Tibial nerve (tissue), 4 donors: ENCODE measurements around the gene RRAGD. TPM values are rescaled to one million over a fixed set of nuclear protein-coding genes. Genes with fewer than 3 reads are reported as not detected.

Source experiments
- DNase-seq, 2 donors: peaks; one replicate each; pipeline ENCODE4 v3.0.0-alpha.2; 2019; ENCODE audit warnings: low spot score in 2 of 2
- H3K27ac ChIP-seq, 4 donors: fragments of 200-600 bp; sonication (generic) in 3 of 4; one replicate each; pipeline ENCODE4 v1.5.1; 2017 to 2019; ENCODE audit warnings: mild to moderate bottlenecking in 1 of 4
- H3K27me3 ChIP-seq, 2 donors: fragments of 200-600 bp; sonication (generic) in 1 of 2; one replicate each; pipeline versions ENCODE4 v1.5.1 to v1.6.0; 2017 to 2019
- H3K36me3 ChIP-seq, 3 donors: fragments of 200-600 bp; sonication (generic); one replicate each; pipeline ENCODE4 v1.5.1; 2018 to 2019
- H3K4me1 ChIP-seq, 4 donors: fragments of 200-600 bp; sonication (generic) in 3 of 4; one replicate each; pipeline ENCODE4 v1.5.1; 2017 to 2019
- H3K4me3 ChIP-seq, 4 donors: fragments of 200-600 bp; sonication (generic) in 3 of 4; one replicate each; pipeline ENCODE4 v1.5.1; 2017 to 2019; ENCODE audit warnings: mild to moderate bottlenecking in 1 of 4, moderate library complexity in 1 of 4
- H3K9me3 ChIP-seq, 4 donors: fragments of 200-600 bp; sonication (generic) in 3 of 4; one replicate each; pipeline ENCODE4 v1.5.1; 2017 to 2019
- CTCF ChIP-seq, 5 experiments: fragments of 200-600 bp in 3 of 5; fragments of 450-650 bp in 2 of 5; sonication (generic) in 3 of 5; IDR thresholded peaks; one replicate each; pipeline ENCODE4 v1.5.1; 2016 to 2019; ENCODE audit warnings: antibody characterized with exemption in 5 of 5, mild to moderate bottlenecking in 3 of 5, moderate library complexity in 2 of 5
- EP300 ChIP-seq, 2 donors: sonication (generic); formaldehyde crosslinking; IDR thresholded peaks; one replicate each; pipeline ENCODE4 v1.6.1; 2017; ENCODE audit warnings: antibody characterized with exemption in 2 of 2, mild to moderate bottlenecking in 1 of 2
- POLR2A ChIP-seq, 2 donors: fragments of 450-650 bp; IDR thresholded peaks; one replicate each; pipeline ENCODE4 v1.6.1; 2017; ENCODE audit warnings: antibody characterized with exemption in 2 of 2, mild to moderate bottlenecking in 2 of 2, moderate library complexity in 2 of 2
- WGBS, 2 donors: methylation state at CpG; one replicate each; pipeline ENCODE4 v1.1.5; 2018; 5-methylcytosine and 5-hydroxymethylcytosine counted together
- total RNA-seq, 4 donors: library from RNA; depleted of rRNA; stranded (reverse); fragments of >200 nt; gene quantifications; one replicate each; pipeline ENCODE4 v1.1.0, GENCODE V29; 2016

The RRAGD gene
- total RNA-seq, 4 donors from 2014 or later, result 10.9 to 21.3 (median 15.2) TPM

- H3K27me3 ChIP-seq, result no peaks in the 10 kb centered on the region
- TF ChIP-seq POLR2A (IDR thresholded peaks at IDR 0.05) (no peak), CTCF (IDR thresholded peaks at IDR 0.05) (no peak), EP300 (IDR thresholded peaks at IDR 0.05) (no peak)
These were observed 19.2 kb downstream of the RRAGD start for GRCh38 chr6:89392823-89393222.

GRCh38 chr6:89388846-89389245 is 23.2 kb downstream of the RRAGD start:
- TF ChIP-seq POLR2A (IDR thresholded peaks at IDR 0.05) (no peak), EP300 (IDR thresholded peaks at IDR 0.05) (no peak), CTCF (IDR thresholded peaks at IDR 0.05) (no peak)
- Histone ChIP-seq H3K36me3 (no peaks in the 10 kb centered on the region), H3K27ac (no peak overlapping the region), H3K27me3 (no peaks in the 10 kb centered on the region), H3K9me3 (peaks cover 0 to 10% (median 0%) of the 10 kb centered on the region in 4 donors), H3K4me1 (no peaks in the 10 kb centered on the region), H3K4me3 (no peak overlapping the region)
- DNase-seq, result no peak
- WGBS, 2 donors, result 90 to 96% methylated on average over 6 of the region's 6 CpGs

More at GRCh38 chr6:89392823-89393222, 19.2 kb downstream of the RRAGD start:
- no peak for DNase-seq
- H3K4me3 ChIP-seq, result no peak overlapping the region
- no peaks in the 10 kb centered on the region for H3K4me1 ChIP-seq
- H3K9me3 ChIP-seq, result peaks cover 0 to 12% (median 0%) of the 10 kb centered on the region in 4 donors
- no peaks in the 10 kb centered on the region for H3K36me3 ChIP-seq
- H3K27ac ChIP-seq, result no peak overlapping the region

GRCh38 chr6:89387516-89388201 is 24.4 kb downstream of the RRAGD start:
- TF ChIP-seq CTCF (IDR thresholded peaks at IDR 0.05) (no peak), EP300 (IDR thresholded peaks at IDR 0.05) (no peak), POLR2A (IDR thresholded peaks at IDR 0.05) (no peak)
- H3K4me3 ChIP-seq, result no peak overlapping the region
- no peaks in the 10 kb centered on the region for H3K27me3 ChIP-seq
- DNase-seq, result no peak
- H3K27ac ChIP-seq, result no peak overlapping the region
- H3K9me3 ChIP-seq, result no peaks in the 10 kb centered on the region
- H3K36me3 ChIP-seq, result no peaks in the 10 kb centered on the region
- H3K4me1 ChIP-seq, result no peaks in the 10 kb centered on the region
- whole genome bisulfite sequencing, 2 donors, result 91% methylated on average over 9 of the region's 9 CpGs

- Histone ChIP-seq H3K9me3 (no peaks in the 10 kb centered on the region), H3K4me3 (no peak overlapping the region), H3K27ac (no peak overlapping the region), H3K4me1 (no peaks in the 10 kb centered on the region), H3K27me3 (no peaks in the 10 kb centered on the region), H3K36me3 (no peaks in the 10 kb centered on the region)
- TF ChIP-seq POLR2A (IDR thresholded peaks at IDR 0.05) (no peak), EP300 (IDR thresholded peaks at IDR 0.05) (no peak), CTCF (IDR thresholded peaks at IDR 0.05) (no peak)
- no peak for DNase-seq
- 80% methylated on average over 6 of the region's 6 CpGs for WGBS, 2 donors
These were observed 25.1 kb downstream of the RRAGD start for GRCh38 chr6:89386917-89387491.

GRCh38 chr6:89385846-89386245 is 26.2 kb downstream of the RRAGD start:
- Histone ChIP-seq H3K27me3 (no peaks in the 10 kb centered on the region), H3K27ac (no peak overlapping the region), H3K9me3 (no peaks in the 10 kb centered on the region), H3K4me3 (no peak overlapping the region), H3K36me3 (no peaks in the 10 kb centered on the region), H3K4me1 (no peaks in the 10 kb centered on the region)
- WGBS, 2 donors, result 94 to 96% methylated on average over 7 of the region's 7 CpGs
- TF ChIP-seq EP300 (IDR thresholded peaks at IDR 0.05), result no peak
- DNase-seq, result no peak
